LHCN-M2 (cell line): ENCODE results near the gene GTF2IRD2. TPM values are rescaled to one million over a fixed set of nuclear protein-coding genes. Genes with fewer than 3 reads are reported as not detected.
A peak's percentile ranks its signal among the peaks of the same experiment; 100 is the strongest.
"Not testable (repeated sequence)": the region's sequence is repeated elsewhere in the genome, so short reads cannot be mapped to it uniquely, and the experiment has no call there.

Source experiments
- DNase-seq: peaks from one replicate; pipeline ENCODE4 v3.0.0-alpha.2; 2012; ENCODE audit warnings: low read depth
- total RNA-seq: library from RNA; depleted of rRNA; stranded (reverse); fragments of >200 nt; gene quantifications from 2 replicates; pipeline ENCODE4 v1.2.3, GENCODE V29; 2014; rRNA removed

The GTF2IRD2 gene
- total RNA-seq, 1 experiment from 2014 or later, result 5.6 TPM

GRCh38 chr7:74788369-74789150 is 62.8 kb downstream of the GTF2IRD2 start:
- peak; percentile 74 for DNase-seq

- not testable (repeated sequence) for DNase-seq
Measured at GRCh38 chr7:74783595-74783994, 67.8 kb downstream of the GTF2IRD2 start.

- not testable (repeated sequence) for DNase-seq
Measured at GRCh38 chr7:74781746-74782145, 69.7 kb downstream of the GTF2IRD2 start.

- not testable (repeated sequence) for DNase-seq
Measured at GRCh38 chr7:74779053-74779452, 72.4 kb downstream of the GTF2IRD2 start.

GRCh38 chr7:74775111-74775510 is 76.3 kb downstream of the GTF2IRD2 start:
- not testable (repeated sequence) for DNase-seq

- DNase-seq, result not testable (repeated sequence)
Measured at GRCh38 chr7:74773760-74774750, 77.3 kb downstream of the GTF2IRD2 start, which contains the start of gene NCF1. Gene NCF1, plus strand, starts transcription at chr7:74774011. Its CDS starts 21 bp downstream, at chr7:74774032.

GRCh38 chr7:74772093-74772492 is 79.3 kb downstream of the GTF2IRD2 start:
- DNase-seq, result not testable (repeated sequence)

- not testable (repeated sequence) for DNase-seq
Measured at GRCh38 chr7:74770062-74770461, 81.3 kb downstream of the GTF2IRD2 start.

GRCh38 chr7:74766991-74767390 is 84.4 kb downstream of the GTF2IRD2 start:
- DNase-seq, result not testable (repeated sequence)

GRCh38 chr7:74766509-74766908 is 84.9 kb downstream of the GTF2IRD2 start:
- not testable (repeated sequence) for DNase-seq

GRCh38 chr7:74765205-74765918 is 86.0 kb downstream of the GTF2IRD2 start:
- DNase-seq, result not testable (repeated sequence)

- not testable (repeated sequence) for DNase-seq
Measured at GRCh38 chr7:74758982-74759381, 92.4 kb downstream of the GTF2IRD2 start.

- not testable (repeated sequence) for DNase-seq
Measured at GRCh38 chr7:74758268-74758667, 93.1 kb downstream of the GTF2IRD2 start.

GRCh38 chr7:74756673-74757072 is 94.7 kb downstream of the GTF2IRD2 start:
- DNase-seq, result not testable (repeated sequence)

- not testable (repeated sequence) for DNase-seq
Measured at GRCh38 chr7:74753921-74754482, 97.4 kb downstream of the GTF2IRD2 start.

Other genes with a start within 250 kb of the GTF2IRD2 start
- 144 and 180 TPM in 2 replicates for gene GTF2I, start 193.9 kb downstream of the GTF2IRD2 start, total RNA-seq
- not detected in 2 replicates for gene NCF1, start 77.6 kb downstream of the GTF2IRD2 start, total RNA-seq
- gene CASTOR2, start 113.1 kb upstream of the GTF2IRD2 start, total RNA-seq, result 5.2 and 7.5 TPM in 2 replicates
- 100 and 104 TPM in 2 replicates for gene RCC1L, start 222.2 kb upstream of the GTF2IRD2 start, total RNA-seq
- gene GTF2IRD2B, start 241.0 kb upstream of the GTF2IRD2 start, total RNA-seq, result 25.9 and 26.5 TPM in 2 replicates